Measurements from ENCODE around the gene ANKS6.

ANKS6 gene

GRCh38 chr9:98719055-98719454 is 77.3 kb downstream of the ANKS6 start:
- Mint-ChIP-seq H3K4me3 (no peak overlapping the region), H3K27ac (no peak overlapping the region), H3K9me3 (peaks cover 1% of the 10 kb centered on the region), H3K27me3 (peaks cover 22% of the 10 kb centered on the region), H3K4me1 (no peaks in the 10 kb centered on the region), H3K36me3 (no peaks in the 10 kb centered on the region)

DNA sequence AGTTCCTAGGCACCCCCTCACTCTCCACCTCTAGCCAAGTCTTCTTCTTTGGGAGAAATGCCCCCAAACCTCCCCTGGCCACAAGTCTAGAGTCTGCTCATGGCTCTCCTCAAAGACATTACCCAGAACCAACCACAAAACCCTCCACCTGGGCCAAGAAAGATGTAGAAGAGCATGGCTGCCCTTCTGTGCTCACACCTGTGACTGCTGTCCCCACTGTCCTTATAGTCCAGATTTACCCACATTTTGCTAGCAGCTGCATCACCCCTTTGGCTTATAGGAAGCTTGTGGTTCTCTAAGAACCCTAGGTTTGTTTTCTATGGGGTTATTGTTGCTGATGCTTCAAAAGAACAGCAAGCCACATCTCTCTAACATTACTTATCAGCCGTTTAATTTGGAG is 81.5 kb downstream of the ANKS6 start:
- Mint-ChIP-seq H3K27me3 (peaks cover 23% of the 10 kb centered on the region), H3K27ac (no peak overlapping the region), H3K4me3 (no peak overlapping the region), H3K9me3 (no peaks in the 10 kb centered on the region), H3K4me1 (peaks cover 1% of the 10 kb centered on the region), H3K36me3 (no peaks in the 10 kb centered on the region)

- Mint-ChIP-seq H3K27ac (no peak overlapping the region), H3K27me3 (peaks cover 27% of the 10 kb centered on the region), H3K9me3 (no peaks in the 10 kb centered on the region), H3K36me3 (no peaks in the 10 kb centered on the region), H3K4me1 (peaks cover 5% of the 10 kb centered on the region), H3K4me3 (no peak overlapping the region)
Measured at GRCh38 chr9:98712987-98713386, 83.4 kb downstream of the ANKS6 start.

GRCh38 chr9:98709968-98710965 is 86.1 kb downstream of the ANKS6 start:
- H3K36me3 Mint-ChIP-seq = no peaks in the 10 kb centered on the region
- no peak overlapping the region for H3K27ac Mint-ChIP-seq
- peak overlapping the region; percentile 43 for H3K4me3 Mint-ChIP-seq
- peaks cover 5% of the 10 kb centered on the region for H3K4me1 Mint-ChIP-seq
- no peaks in the 10 kb centered on the region for H3K9me3 Mint-ChIP-seq
- peaks cover 31% of the 10 kb centered on the region for H3K27me3 Mint-ChIP-seq

GRCh38 chr9:98708933-98709911 is 87.1 kb downstream of the ANKS6 start, which contains the start of gene GABBR2:
GABBR2 (minus strand) TSS chr9:98708935; CDS start chr9:98708737, 198 bp downstream.
- H3K27ac Mint-ChIP-seq = no peak within 1 kb of the TSS
- no peaks in the 10 kb centered on the region for H3K36me3 Mint-ChIP-seq
- H3K27me3 Mint-ChIP-seq = peaks cover 36% of the 10 kb centered on the region
- no peaks in the 10 kb centered on the region for H3K9me3 Mint-ChIP-seq
- peak within 1 kb of the TSS; percentile 43 for H3K4me3 Mint-ChIP-seq
- peaks cover 5% of the 10 kb centered on the region for H3K4me1 Mint-ChIP-seq

DNA sequence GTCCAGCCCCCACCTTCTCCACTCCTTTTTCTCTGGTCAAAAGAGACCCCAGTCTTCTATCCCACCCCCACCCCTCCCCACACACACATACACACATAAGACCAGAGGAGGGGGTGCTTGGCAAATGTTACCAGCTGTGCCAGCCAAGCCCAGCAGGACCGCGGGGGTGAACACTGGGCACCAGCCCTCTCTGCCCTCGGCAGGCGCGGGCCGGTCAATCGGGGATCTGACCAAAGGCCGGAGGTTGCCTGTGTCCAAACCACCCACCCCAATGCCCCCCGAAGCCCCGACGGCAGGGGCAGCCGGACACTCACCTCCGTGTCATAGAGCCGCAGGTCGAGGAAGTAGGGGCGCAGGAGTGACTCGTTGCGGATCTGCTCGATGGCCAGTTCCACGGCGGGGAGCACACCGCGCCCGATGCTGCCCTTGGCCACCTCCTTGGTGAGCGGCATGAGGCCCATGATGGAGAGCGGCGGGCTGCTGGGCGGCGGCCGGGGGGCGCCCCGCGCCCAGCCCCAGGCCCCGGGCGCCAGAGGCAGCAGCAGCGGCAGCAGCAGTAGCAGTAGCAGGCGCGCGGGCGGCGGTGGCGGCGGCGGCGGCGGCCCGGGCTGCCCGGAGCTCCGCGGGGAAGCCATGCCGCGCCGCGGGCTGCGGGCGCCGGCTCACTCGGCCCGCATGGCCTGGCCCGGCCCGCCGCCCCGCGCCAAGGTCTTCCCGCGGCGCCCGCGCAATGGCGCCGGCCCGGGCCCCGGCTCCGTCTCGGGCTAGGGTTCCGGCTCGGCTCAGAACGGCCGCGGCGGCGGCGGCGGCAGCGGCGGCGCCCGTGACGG is 88.0 kb downstream of the ANKS6 start:
- H3K27ac Mint-ChIP-seq = no peak overlapping the region
- no peak overlapping the region for H3K4me3 Mint-ChIP-seq
- no peaks in the 10 kb centered on the region for H3K36me3 Mint-ChIP-seq
- peaks cover 5% of the 10 kb centered on the region for H3K4me1 Mint-ChIP-seq
- no peaks in the 10 kb centered on the region for H3K9me3 Mint-ChIP-seq
- peaks cover 39% of the 10 kb centered on the region for H3K27me3 Mint-ChIP-seq

DNA sequence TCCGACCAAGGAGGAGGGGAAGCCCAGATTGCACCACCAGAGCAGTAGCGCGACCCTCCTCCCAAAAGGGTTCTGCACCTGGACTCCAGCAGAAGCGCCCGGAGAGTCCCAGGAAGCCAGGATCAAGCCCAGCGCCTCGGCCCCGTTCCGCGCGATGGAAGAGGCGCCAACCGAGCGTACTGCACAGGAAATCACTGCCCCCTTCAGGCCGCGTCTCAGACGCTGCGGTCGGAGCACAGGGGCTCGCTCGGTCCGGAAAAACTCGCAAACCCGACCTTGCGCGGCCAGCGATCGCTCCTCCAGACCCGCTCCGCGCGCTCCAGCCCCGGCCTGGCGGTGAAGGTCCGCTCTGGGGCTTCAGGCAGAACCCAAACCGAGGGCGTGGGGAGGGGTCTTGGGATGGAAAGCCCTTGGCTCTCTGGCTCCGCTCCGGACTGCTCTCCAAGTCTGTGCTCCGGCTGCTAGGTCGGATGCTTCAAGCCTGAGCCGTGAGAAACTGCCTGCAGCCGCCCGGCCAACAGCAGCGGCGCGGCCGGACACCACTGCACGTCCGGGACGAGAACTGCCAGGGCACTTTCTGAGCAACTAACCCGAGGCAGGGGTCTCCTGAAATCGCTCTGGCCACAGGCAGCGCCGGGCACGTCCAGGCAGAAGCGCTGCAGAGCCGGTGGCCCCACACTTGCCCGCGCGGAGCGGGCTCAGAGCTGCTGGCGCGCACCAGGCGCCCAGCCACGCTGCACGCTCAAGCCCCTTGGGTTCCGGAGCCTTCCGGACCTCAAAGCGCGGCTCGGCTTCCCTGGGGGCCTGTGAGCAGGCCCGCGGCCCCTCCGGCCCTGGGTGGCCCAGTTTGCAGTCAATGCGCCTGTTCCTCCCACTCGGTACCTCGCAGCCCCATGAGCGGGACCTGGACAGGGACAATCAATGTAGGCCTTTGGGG is 88.9 kb downstream of the ANKS6 start:
- peaks cover 44% of the 10 kb centered on the region for H3K27me3 Mint-ChIP-seq
- no peak overlapping the region for H3K4me3 Mint-ChIP-seq
- H3K9me3 Mint-ChIP-seq = no peaks in the 10 kb centered on the region
- H3K4me1 Mint-ChIP-seq = peaks cover 5% of the 10 kb centered on the region
- H3K36me3 Mint-ChIP-seq = no peaks in the 10 kb centered on the region
- no peak overlapping the region for H3K27ac Mint-ChIP-seq

- no peak overlapping the region for H3K27ac Mint-ChIP-seq
- H3K4me1 Mint-ChIP-seq = peaks cover 5% of the 10 kb centered on the region
Measured at GRCh38 chr9:98706651-98707165, 89.6 kb downstream of the ANKS6 start.

GRCh38 chr9:98702835-98703380 is 93.4 kb downstream of the ANKS6 start:
- H3K4me3 Mint-ChIP-seq = no peak overlapping the region
- H3K9me3 Mint-ChIP-seq = no peaks in the 10 kb centered on the region
- H3K27ac Mint-ChIP-seq = no peak overlapping the region

More at GRCh38 chr9:98706651-98707165, 89.6 kb downstream of the ANKS6 start:
- Mint-ChIP-seq H3K9me3 (no peaks in the 10 kb centered on the region), H3K27me3 (peaks cover 47% of the 10 kb centered on the region), H3K36me3 (no peaks in the 10 kb centered on the region), H3K4me3 (no peak overlapping the region)

GRCh38 chr9:98702340-98702739 is 94.0 kb downstream of the ANKS6 start:
- H3K4me1 Mint-ChIP-seq = no peaks in the 10 kb centered on the region
- no peaks in the 10 kb centered on the region for H3K36me3 Mint-ChIP-seq
- H3K27me3 Mint-ChIP-seq = peaks cover 36% of the 10 kb centered on the region
- no peak overlapping the region for H3K27ac Mint-ChIP-seq
- H3K4me3 Mint-ChIP-seq = no peak overlapping the region
- no peaks in the 10 kb centered on the region for H3K9me3 Mint-ChIP-seq

More at GRCh38 chr9:98702835-98703380, 93.4 kb downstream of the ANKS6 start:
- Mint-ChIP-seq H3K36me3 (no peaks in the 10 kb centered on the region), H3K4me1 (no peaks in the 10 kb centered on the region), H3K27me3 (peaks cover 36% of the 10 kb centered on the region)

DNA sequence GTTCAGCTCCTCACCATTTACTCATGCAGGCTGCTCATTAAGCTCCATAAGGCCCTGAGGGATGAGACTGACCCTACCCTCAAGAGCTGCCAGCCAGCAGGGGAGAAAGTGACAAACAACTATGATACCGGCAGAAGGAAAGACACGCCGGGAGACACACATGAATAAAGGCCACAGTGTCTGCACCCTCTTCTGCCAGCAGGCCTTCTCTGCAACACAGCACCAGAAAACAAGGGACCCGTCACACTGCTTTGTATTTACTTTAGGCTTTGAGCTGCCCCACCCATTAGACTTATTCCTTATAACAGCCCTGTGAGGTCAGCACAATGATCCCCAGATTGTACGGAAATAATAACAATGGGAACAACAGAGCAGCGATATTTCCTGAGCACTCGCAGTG is 94.8 kb downstream of the ANKS6 start:
- peaks cover 31% of the 10 kb centered on the region for H3K27me3 Mint-ChIP-seq
- H3K36me3 Mint-ChIP-seq = no peaks in the 10 kb centered on the region
- no peak overlapping the region for H3K27ac Mint-ChIP-seq
- H3K4me1 Mint-ChIP-seq = no peaks in the 10 kb centered on the region
- no peak overlapping the region for H3K4me3 Mint-ChIP-seq
- H3K9me3 Mint-ChIP-seq = no peaks in the 10 kb centered on the region

DNA sequence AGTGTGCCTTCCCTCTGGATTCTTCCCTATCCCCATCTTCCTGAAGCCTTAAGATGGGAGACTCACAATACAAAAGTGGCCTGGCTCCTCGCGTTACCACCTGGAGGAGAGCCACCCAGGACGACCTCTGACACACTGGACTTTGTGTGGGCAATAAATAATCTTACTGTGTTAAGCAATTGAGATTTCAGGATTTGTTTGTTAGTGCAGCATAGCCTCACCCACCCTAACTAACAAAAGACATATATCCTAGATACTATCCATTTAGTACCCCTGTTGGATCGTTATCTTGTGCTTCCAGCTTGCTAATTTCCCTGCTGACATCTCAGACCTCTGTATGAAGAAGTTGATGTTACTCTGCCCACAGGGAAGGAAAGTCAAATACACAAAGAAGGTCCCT is 95.6 kb downstream of the ANKS6 start:
- Mint-ChIP-seq H3K4me1 (no peaks in the 10 kb centered on the region), H3K4me3 (no peak overlapping the region), H3K9me3 (no peaks in the 10 kb centered on the region), H3K27me3 (peaks cover 28% of the 10 kb centered on the region), H3K27ac (no peak overlapping the region), H3K36me3 (no peaks in the 10 kb centered on the region)

GRCh38 chr9:98698856-98699255 is 97.5 kb downstream of the ANKS6 start:
- H3K4me3 Mint-ChIP-seq = no peak overlapping the region
- H3K27me3 Mint-ChIP-seq = peaks cover 17% of the 10 kb centered on the region
- H3K4me1 Mint-ChIP-seq = no peaks in the 10 kb centered on the region
- H3K36me3 Mint-ChIP-seq = no peaks in the 10 kb centered on the region
- no peaks in the 10 kb centered on the region for H3K9me3 Mint-ChIP-seq
- H3K27ac Mint-ChIP-seq = no peak overlapping the region
